Islet precursor cell (in vitro differentiated cells): ENCODE measurements around the gene CRNKL1.

Experiments
- DNase-seq: peaks from one replicate; pipeline ENCODE4 v3.0.0-alpha.2; 2018

Gene CRNKL1

DNA sequence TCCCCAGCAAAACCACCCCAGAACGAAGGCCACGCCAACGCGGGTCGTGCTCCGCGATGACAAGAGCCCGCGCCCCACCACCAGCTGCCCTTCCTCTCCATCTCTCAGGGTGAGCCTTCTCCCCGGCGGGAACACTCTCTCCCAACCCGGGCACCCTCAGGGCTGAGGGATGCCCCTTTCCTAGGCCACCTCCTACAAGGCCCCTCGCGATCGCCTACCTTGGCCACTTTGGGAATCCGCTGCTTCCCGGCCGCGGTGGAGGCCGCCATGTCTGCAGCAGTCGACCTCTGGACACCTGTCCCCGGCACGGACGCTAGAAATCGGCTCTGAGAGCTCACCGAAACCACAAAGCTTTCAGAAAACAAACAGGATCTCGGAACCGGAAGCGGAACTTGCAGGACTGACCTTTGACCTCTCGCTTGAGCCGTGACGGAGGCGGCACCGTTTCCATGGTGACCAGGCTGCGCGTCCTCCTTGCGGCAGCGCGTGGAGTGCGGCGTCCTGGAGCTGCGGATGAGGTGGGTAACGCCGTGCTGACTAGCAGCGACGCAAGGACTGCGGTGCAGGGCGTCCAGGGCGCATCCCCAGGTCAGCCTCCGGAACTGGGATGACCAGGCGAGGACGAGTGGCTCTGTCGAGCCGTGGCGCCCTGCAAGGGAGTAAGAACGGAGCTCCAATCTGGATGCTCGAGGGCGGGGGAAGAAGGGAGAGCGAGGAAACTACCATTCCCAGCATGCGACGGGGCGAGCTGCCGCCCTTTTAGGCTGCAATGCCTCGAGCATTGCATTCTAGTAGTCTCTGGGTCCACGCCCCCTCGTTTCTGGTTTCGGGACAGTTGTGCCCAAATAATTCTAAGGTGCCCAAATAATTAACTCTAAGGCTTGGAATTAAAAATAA, at the start of gene CRNKL1, which contains the start of gene CFAP61:
Gene CRNKL1 (minus strand): TSS at position 393 of the 897 bp plus-strand sequence. CDS start 124 bp downstream, at position 269.
Gene CFAP61 (plus strand): TSS at position 459 of the 897 bp plus-strand sequence. CDS start 4,122 bp downstream, outside the sequence.
- peak; percentile 99 for DNase-seq

DNA sequence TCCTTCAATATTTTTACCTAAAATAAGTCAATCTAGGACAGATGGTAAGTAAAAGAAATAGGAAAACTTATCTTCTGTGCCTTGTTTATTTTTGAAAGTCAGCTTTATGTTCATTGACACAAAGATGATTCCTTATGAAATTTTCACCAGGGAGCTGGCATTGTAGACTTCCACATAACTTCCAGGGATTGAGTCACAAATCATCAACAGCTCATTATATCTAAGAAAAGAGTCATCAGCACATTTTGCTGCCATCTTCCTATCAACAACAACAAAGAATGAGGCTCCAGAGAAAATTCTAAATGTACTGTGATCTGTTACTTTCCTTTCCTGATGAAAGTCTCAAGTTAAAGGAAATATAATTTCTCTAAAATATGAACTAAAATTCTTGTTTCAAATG, 48.6 kb upstream of the CRNKL1 start:
- no peak for DNase-seq

GRCh38 chr20:20096421-20096820, 44.2 kb upstream of the CRNKL1 start:
- no peak for DNase-seq

- DNase-seq = no peak
Observed at GRCh38 chr20:20095114-20095872, 43.0 kb upstream of the CRNKL1 start.

- no peak for DNase-seq
Observed at GRCh38 chr20:20094410-20094809, 42.1 kb upstream of the CRNKL1 start.

DNA sequence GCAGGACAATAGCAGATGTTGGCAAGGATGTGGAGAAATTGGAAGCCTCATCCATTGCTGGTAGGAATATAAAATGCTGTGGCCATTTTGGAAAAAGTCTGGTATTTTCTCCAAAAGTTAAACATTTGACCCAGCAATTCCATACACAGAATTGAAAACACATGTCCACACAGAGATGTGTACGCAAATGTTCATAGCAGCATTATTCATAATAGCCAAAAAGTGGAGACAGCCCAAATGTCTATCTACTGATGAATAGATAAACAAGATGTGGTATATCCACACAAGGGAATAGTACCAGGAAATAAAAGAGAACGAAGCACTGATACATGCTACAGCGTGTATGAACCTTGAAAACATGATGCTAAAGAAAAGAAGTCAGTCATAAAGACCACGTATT, 40.6 kb upstream of the CRNKL1 start:
- DNase-seq = no peak

DNA sequence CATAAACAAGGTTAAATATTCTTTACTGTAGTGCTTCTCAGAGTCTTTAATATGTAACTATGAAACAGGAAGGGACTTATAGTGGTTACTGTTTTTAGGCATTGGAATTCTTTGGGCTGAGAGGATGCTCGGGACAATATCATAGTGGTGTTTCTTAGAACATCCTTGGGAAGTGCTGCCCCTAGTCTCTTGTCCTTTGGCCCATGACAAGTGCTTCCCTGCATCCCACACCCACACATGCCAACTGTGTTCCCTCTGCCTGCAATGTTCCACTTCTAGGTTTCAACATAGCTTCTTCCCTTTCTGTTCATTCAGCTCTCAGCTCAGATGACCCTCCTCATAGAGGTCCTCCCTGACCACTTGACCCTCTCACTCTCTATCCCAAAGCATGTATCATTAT, 37.7 kb upstream of the CRNKL1 start:
- no peak for DNase-seq

- DNase-seq = no peak
Observed at GRCh38 chr20:20089018-20089417, 36.8 kb upstream of the CRNKL1 start.

DNA sequence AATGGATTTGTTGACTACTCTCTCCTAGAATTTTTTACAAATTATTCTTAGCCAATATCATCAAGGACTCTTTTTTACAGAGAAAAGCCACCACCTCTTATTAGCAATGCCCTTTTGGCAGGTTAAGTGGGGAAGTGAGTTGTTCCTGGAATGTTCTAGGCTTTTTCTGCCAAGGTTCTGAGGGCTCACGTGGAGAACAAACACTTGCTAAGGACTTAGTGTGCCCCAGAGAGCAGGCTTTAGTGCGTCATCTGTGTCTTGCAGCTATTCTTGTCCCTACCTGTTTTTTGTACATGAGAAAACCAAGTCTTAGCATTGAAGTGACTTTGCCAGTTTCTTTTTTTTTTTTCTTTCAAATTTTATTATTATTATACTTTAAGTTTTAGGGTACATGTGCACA, 33.5 kb upstream of the CRNKL1 start:
- DNase-seq = no peak

DNA sequence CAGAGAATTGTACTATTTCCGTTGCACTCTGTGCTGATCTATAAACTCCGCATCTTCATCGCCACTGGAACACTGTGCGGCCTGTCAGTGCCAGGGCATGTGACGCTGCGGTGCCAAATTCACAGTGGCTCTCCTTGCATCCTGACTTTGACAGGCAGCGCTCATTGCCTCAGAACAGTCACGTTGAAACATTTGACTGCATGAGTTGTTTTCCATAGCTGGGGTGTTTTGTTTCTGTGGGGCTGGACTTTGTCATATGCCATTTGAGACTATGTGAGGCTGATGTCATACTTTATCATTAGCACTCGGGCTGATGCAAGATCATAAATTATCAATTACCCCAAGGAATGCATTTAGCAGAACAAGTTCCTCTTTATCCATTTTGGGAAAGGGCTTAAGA, 32.8 kb upstream of the CRNKL1 start:
- no peak for DNase-seq

- DNase-seq = no peak
Observed at GRCh38 chr20:20084296-20084752, 32.1 kb upstream of the CRNKL1 start.

- DNase-seq = no peak
Observed at GRCh38 chr20:20083807-20084206, 31.5 kb upstream of the CRNKL1 start.

- DNase-seq = no peak
Observed at GRCh38 chr20:20079102-20079784, 27.0 kb upstream of the CRNKL1 start.

DNA sequence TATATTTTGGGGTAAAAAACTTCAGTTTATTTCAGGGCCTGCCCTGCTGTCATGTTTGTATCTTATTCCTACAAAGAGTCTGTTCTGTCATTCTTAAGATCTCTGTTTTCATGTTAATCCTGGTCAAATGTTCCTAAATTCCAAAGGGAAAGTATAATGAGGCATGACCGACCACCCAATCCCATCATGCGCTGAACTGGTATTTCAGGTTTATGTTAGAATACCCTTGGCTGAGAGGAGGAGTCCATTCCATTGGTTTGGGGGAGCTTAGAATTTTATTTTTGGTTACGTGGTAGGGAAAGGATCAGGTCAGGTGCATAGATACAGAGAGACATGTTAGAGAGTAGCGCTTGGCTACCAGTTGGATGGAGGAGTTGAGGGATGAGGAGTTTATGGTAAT, 25.8 kb upstream of the CRNKL1 start:
- no peak for DNase-seq

DNA sequence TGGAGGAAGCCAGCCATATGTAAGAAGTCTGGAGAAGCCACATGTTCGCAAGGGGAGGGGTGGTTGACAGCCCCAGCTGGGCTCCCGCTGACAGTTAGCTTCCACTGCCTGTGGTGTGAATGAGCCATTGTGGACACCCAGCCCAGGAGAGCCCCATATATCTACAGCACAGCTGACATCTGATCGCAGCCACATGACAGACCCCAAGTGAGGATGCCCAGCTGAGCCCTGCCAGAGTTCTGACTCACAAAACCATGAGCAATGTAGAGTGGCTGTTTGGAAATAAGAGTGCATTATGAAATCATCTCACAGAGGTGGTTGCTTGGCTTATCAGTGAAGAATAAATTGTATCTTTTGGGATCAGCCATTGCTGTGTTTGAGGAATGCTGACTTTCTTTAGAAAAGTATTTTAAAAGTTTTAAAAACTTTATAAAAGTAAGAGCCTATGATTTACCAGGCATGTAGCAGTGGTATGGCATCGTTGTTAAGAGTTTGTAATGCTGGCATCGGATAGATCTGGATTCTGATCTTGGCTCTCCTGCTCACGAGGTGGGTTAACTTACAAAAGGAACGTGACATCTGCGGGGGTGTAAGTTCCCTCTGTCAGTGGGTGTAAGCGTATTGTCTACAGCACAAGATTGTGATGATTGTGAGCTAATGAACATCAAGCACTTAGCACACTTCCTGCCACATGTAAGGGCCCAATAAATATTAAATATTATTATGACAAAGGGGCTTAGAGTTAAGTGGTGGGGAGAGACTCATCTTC, 24.2 kb upstream of the CRNKL1 start:
- DNase-seq = no peak

DNA sequence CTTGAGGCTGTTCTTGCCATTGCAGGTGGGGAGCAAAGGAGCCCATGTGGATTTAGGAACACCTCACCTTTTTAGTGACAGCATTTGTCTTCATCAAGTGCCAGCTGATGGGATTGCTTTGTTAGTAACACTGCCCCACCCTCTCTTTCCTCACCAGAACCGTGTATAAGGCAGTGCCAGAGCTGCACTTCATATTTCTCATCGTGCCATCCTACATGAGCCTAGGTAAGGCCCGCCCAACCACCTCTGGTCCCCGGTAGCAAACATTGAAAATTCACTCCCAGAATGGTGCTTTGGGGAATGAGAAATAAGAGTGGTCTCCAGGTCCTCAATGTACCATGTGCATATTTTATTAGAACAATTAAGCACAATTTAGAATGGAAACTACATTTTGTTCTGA, 22.8 kb upstream of the CRNKL1 start:
- DNase-seq = no peak

DNA sequence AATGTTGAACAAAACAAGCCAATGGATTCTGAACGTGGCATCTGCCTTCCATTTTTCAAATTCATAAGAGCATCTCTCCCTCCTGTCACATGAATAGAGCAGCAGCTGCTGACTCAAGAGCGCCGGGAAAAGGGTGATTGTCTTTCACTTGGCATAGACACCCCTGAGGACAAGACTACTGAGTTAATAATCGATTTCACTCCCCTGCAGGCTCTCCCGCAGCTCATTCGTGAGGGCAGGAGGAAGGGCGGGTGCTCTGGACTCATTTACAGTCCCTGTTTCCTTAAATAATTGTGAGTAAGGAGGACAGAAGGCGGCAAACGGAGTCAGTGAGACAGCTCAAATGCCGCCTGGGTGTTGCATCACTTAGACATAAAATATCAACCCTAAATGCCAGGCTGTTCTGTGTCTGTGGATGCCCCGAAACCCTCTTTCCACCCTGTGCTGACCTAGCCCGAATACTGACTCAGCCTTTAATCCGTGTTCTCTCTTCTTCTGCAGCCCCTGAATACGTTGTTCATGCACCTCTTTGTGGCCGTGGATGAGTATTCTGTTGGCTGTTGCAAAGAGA, 21.6 kb upstream of the CRNKL1 start:
- DNase-seq = no peak

DNA sequence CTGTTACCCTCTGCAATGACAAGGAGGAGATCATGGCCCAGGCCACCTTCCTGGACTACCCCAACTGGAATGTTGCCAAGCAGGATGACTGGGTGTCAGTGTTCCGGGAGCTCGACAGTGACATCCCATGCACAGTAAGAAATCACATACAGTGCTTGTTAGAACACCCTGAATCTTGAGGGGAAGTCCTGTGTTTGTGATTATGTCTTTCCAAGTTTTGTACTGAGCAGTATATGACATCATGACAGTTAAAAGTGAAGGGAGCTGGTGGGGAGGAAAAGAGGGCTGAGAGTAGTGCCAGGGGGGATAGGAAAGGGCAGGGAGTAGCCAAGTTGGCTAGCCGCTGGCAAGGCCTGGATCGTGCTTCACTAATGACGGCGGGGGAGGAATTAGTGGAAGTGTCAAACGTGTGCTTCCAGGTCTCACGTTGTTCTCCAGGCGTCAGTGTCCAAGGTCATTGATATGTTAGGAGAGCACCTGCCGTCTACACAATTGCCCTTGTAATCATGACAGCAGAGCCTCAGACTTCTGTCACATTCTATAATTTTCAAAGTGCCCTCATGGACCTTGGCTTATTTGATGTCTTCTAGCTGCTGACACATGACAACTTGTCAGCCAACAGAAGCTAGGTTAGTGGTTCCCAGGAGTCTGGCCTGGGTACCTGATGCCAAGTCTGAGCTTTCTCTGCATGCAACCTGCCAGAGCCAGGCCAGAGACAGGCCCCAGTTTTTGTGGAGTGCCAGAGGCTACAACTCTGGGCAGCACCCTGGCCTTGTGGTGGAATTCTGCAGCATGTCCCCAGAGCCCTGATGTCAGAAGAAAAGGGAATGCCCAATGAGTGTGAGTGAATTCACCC, 18.8 kb upstream of the CRNKL1 start:
- DNase-seq = no peak

- no peak for DNase-seq
Observed at GRCh38 chr20:20065361-20065760, 13.1 kb upstream of the CRNKL1 start.

DNA sequence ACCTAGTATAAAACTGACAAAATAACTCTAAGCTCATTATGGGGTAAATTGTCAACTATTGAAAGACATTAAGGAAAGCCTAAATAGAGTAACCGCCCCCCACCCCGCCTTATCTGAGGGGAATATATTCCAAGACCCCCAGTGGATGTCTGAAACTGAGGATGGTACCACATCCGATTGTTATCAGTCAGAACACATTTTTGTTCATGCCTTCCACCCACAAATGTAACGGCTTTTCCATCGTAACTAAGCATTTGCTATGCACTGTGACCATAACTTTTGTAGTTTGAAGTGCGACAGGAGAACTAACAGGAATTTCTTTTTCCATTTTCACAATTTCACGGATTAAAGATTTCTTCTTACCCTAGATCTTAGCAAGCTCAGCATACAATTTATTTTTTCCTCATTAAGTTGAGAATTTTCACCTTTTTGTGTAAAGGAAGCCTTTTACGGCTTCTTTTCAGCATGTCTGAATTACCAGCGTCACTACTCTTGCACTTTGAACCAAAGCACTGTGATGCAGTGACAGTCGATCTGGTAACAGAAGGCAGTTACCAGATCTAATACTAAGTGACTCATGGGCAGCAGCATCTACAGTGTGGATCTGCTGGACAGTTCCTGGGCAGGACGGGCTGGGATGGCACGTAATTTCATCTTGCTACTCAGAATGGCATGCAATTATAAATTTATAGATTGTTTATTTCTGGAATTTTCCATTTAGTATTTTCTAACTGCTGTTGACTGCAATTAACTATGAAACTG, 11.9 kb upstream of the CRNKL1 start:
- no peak for DNase-seq
